GM12874 (cell line): Measurements from ENCODE around the gene EGLN1.

Experiments used
- TF ChIP-seq, protein P1 (sequence below): IDR thresholded peaks from 2 replicates; pipeline ENCODE4 v1.5.1; 2011; ENCODE audit warnings: low read depth, mild to moderate bottlenecking, control low read depth, low read length, moderate library complexity; ENCODE audit not compliant: insufficient read depth

The EGLN1 gene

DNA sequence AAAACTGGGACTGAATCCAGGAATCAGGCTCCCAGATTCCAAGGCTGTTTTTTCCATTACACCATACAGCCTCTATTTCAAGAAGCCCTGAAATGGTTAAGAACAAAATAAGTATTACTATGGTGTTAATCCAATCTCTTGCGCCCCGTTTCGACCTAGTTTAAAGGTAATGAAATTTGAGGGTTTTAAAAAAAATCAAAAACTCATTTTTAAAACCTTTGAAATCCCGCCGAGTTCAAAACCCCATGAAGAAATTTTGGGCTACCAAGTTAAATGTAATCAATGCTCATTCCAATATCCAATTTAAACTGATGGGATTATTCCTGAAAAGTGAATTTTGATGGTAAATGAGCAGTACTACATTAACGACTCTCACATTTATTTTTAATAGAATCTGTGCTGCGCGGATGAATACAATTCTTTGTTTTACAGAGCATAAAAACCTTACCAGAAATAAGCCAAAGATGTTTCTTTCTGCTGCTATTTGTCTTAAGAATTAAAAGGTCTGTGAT, 767 bp upstream of the EGLN1 start:
- TF ChIP-seq, protein P1, sequence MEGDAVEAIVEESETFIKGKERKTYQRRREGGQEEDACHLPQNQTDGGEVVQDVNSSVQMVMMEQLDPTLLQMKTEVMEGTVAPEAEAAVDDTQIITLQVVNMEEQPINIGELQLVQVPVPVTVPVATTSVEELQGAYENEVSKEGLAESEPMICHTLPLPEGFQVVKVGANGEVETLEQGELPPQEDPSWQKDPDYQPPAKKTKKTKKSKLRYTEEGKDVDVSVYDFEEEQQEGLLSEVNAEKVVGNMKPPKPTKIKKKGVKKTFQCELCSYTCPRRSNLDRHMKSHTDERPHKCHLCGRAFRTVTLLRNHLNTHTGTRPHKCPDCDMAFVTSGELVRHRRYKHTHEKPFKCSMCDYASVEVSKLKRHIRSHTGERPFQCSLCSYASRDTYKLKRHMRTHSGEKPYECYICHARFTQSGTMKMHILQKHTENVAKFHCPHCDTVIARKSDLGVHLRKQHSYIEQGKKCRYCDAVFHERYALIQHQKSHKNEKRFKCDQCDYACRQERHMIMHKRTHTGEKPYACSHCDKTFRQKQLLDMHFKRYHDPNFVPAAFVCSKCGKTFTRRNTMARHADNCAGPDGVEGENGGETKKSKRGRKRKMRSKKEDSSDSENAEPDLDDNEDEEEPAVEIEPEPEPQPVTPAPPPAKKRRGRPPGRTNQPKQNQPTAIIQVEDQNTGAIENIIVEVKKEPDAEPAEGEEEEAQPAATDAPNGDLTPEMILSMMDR: no peak

DNA sequence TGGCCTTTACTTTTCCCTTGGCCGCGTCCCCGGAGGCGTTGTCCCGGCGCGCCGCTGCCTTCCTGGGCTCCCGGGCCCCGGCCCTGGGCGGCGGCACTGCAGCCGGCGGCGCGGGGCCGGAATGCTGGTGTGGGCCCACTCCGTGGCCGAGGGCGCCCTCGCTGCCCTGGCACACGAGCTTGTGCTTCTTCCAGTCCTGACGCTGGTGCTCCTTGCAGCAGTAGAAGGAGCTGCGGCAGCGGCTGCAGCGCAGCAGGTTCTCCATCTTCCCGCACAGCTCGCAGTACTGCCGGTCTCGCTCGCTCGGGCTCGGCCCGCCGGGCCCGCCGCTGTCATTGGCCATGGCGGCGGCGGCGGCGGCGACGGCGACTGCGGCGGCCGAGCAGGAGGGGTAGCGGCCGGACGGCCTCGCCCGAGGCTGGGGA, 529 bp downstream of the EGLN1 start:
- TF ChIP-seq, protein P1: no peak

DNA sequence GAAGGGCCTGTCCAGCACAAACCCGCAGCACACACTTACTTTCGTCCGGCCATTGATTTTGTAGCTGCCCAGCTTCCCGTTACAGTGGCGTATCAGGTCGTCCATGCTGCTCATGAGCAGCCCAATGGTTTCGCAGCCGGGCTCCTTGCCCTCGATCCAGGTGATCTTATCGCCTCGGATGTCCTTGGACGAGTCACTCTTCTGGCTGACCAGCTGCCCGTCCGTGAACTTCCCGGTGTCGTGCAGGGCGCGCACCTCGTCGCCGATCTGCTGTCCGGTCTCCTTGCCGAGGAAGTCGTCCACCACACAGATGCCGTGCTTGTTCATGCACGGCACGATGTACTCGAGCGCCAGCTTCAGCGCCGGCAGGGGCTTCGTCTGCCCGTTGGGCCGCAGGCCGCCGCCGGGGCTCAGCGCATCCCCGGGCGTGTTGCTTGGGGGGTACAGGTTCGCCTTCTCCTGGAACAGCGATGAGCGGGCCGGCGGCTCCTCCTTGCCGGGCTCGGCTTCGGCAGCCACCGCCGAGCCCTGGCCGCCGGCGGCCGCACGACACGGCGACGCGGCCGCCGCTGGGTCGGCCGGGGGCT, 1.0 kb downstream of the EGLN1 start:
- TF ChIP-seq, protein P1: no peak

DNA sequence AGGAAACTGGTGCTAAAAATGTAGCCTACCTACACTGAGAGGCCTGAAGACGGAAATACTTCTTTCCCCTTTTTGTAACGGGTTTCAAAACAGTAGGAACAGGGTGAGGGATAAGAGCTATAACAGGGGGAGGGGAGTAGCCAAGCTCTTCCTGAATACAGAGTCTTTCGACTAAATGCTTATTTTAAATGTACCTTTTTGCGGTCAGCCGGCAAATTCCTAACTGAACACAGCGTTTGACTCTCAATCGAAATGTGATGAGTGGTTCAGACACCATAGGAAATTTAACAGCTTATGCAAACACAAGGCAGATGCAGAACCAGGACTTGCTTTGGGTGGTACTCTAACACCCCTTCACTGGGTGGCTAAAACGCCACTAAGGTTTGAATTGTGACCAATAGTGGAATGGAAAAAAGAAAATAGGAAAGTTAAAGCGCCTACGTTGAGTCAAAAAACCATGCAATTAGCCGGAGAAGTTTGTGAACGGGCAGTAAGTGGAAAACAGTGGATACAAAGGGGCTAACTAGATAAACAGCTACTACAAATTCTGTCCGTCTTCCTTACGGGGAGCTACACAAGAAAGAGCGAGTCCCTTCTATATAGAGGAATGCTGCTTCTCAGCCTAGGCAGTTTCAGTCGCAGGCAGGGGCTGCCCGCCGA, 1.7 kb downstream of the EGLN1 start:
- TF ChIP-seq, protein P1: no peak

DNA sequence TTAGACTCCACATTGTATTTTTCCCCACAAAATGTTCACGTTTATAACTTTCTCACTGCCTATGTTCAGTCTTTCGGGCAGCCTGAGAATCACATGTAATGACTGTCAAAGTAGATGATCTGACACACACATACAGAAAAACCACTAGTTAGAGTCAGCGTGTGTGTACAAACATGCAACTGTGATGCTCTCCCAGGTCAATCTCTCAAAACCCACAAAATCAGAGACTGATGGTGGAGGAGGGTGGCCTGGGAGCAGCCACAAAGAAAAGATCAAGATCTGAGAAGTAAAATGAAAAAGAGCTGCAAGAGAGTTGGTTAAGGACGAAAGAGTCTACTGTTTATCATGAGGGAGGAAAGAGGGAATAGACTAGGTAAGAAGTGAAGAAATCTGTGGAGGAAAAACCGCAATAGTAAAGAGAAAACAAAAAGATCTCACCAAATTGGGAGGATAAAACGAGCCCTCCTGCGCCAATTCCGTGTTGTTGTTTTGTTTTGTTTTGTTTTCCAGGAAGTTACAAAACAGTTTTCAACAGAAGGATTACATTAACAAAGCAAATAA, 2.3 kb downstream of the EGLN1 start:
- TF ChIP-seq, protein P1: no peak

DNA sequence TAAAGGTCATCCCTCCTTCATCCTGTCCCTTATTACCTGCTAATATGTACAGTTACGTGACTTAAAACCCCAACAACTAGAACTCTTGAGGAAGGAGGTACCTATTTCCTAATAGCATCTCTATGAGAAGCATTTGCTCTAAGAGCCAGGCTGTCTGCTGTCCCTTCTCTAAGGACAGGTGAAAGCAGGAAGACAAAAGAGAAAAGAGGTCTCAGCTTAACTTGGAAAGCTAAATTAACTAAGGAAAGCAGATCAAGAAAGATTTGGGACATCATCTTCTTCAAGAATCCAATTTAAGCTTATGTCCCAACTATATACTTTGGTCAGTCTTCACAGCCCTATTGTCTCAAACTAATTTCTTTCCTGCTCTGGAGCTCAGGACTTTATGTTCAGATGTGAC, 2.9 kb downstream of the EGLN1 start:
- TF ChIP-seq, protein P1: no peak

DNA sequence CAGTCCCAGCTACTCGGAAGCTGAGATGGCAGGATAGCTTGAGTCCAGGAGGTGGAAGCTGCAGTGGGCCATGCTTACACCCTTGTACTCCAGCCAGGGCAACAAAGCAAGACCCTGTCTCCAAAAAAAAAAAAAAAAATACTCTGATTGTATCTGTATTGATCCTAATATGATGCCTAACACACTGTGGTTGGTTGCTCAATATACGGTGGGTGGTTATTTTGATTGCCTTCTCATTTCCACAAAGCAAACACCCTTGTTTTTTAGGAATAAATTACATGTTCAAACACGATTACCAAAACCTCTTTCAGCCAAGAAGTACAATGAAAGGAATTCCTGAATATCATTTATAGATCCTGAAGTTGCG, 3.4 kb downstream of the EGLN1 start:
- TF ChIP-seq, protein P1: no peak
